ENCODE results near the gene IPMK. TPM values are rescaled to one million over a fixed set of nuclear protein-coding genes. Genes with fewer than 3 reads are reported as not detected.
"Not testable (repeated sequence)": the region's sequence is repeated elsewhere in the genome, so short reads cannot be mapped to it uniquely, and the experiment has no call there.

Gene IPMK
- polyA plus RNA-seq, 4 donors = 4.9 to 19.0 (median 10.1) TPM

GRCh38 chr10:58229856-58230255, 37.8 kb downstream of the IPMK start:
- H3K27ac ChIP-seq (ENCODE audit: low read depth in 1 of 3, low read length in 2 of 3); H3K27me3 ChIP-seq (ENCODE audit: control insufficient read depth in 3 of 3, insufficient read depth in 3 of 3, low read length in 3 of 3); H3K4me1 ChIP-seq (ENCODE audit: control insufficient read depth in 3 of 3, insufficient read depth in 2 of 3, low read depth in 1 of 3, low read length in 2 of 3); FAIRE-seq; H3K4me3 ChIP-seq (ENCODE audit: low read depth in 1 of 3, low read length in 3 of 3); H3K9me3 ChIP-seq (ENCODE audit: control insufficient read depth in 2 of 2, insufficient read depth in 1 of 2, low read depth in 1 of 2, low read length in 1 of 2); DNase-seq: not testable (repeated sequence)
- 78 to 93% (median 91%) methylated on average over 7 of the region's 7 CpGs for WGBS, 3 donors
- H3K36me3 ChIP-seq (ENCODE audit: control insufficient read depth in 3 of 3, insufficient read depth in 2 of 3, low read depth in 1 of 3, low read length in 3 of 3) = peaks cover 0 to 12% (median 0%) of the 10 kb centered on the region in 3 donors

GRCh38 chr10:58225654-58226053, 42.0 kb downstream of the IPMK start:
- WGBS, 3 donors = 19 to 65% (median 35%) methylated on average over 2 of the region's 2 CpGs
- Histone ChIP-seq H3K36me3 (ENCODE audit: control insufficient read depth in 3 of 3, insufficient read depth in 2 of 3, low read depth in 1 of 3, low read length in 3 of 3) (peaks cover 0 to 14% (median 0%) of the 10 kb centered on the region in 3 donors), H3K27ac (ENCODE audit: low read depth in 1 of 3, low read length in 2 of 3) (peak overlapping the region in 2 of 3 donors; percentile 36 to 44), H3K4me1 (ENCODE audit: control insufficient read depth in 3 of 3, insufficient read depth in 2 of 3, low read depth in 1 of 3, low read length in 2 of 3) (peaks cover 0 to 11% (median 0%) of the 10 kb centered on the region in 3 donors), H3K27me3 (ENCODE audit: control insufficient read depth in 3 of 3, insufficient read depth in 3 of 3, low read length in 3 of 3) (no peaks in the 10 kb centered on the region), H3K9me3 (ENCODE audit: control insufficient read depth in 2 of 2, insufficient read depth in 1 of 2, low read depth in 1 of 2, low read length in 1 of 2) (no peaks in the 10 kb centered on the region), H3K4me3 (ENCODE audit: low read depth in 1 of 3, low read length in 3 of 3) (no peak overlapping the region)
- no peak for FAIRE-seq
- peak; percentile 36 to 57 for DNase-seq

- WGBS, 3 donors = 96 to 99% (median 99%) methylated on average over 2 of the region's 2 CpGs
- Histone ChIP-seq H3K9me3 (ENCODE audit: control insufficient read depth in 2 of 2, insufficient read depth in 1 of 2, low read depth in 1 of 2, low read length in 1 of 2) (no peaks in the 10 kb centered on the region), H3K27me3 (ENCODE audit: control insufficient read depth in 3 of 3, insufficient read depth in 3 of 3, low read length in 3 of 3) (no peaks in the 10 kb centered on the region), H3K4me3 (ENCODE audit: low read depth in 1 of 3, low read length in 3 of 3) (no peak overlapping the region), H3K27ac (ENCODE audit: low read depth in 1 of 3, low read length in 2 of 3) (no peak overlapping the region), H3K36me3 (ENCODE audit: control insufficient read depth in 3 of 3, insufficient read depth in 2 of 3, low read depth in 1 of 3, low read length in 3 of 3) (peaks cover 0 to 4% (median 4%) of the 10 kb centered on the region in 3 donors), H3K4me1 (ENCODE audit: control insufficient read depth in 3 of 3, insufficient read depth in 2 of 3, low read depth in 1 of 3, low read length in 2 of 3) (peaks cover 0 to 4% (median 0%) of the 10 kb centered on the region in 3 donors)
- DNase-seq (no peak), FAIRE-seq (no peak)
Measured at GRCh38 chr10:58220769-58221451, 46.8 kb downstream of the IPMK start.

- peaks cover 0 to 2% (median 0%) of the 10 kb centered on the region in 3 donors for H3K4me1 ChIP-seq (ENCODE audit: control insufficient read depth in 3 of 3, insufficient read depth in 2 of 3, low read depth in 1 of 3, low read length in 2 of 3)
- H3K27me3 ChIP-seq (ENCODE audit: control insufficient read depth in 3 of 3, insufficient read depth in 3 of 3, low read length in 3 of 3) = no peaks in the 10 kb centered on the region
- peaks cover 0 to 8% (median 4%) of the 10 kb centered on the region in 3 donors for H3K36me3 ChIP-seq (ENCODE audit: control insufficient read depth in 3 of 3, insufficient read depth in 2 of 3, low read depth in 1 of 3, low read length in 3 of 3)
- H3K9me3 ChIP-seq (ENCODE audit: control insufficient read depth in 2 of 2, insufficient read depth in 1 of 2, low read depth in 1 of 2, low read length in 1 of 2) = no peaks in the 10 kb centered on the region
- FAIRE-seq (no peak), DNase-seq (no peak)
- H3K27ac ChIP-seq (ENCODE audit: low read depth in 1 of 3, low read length in 2 of 3) = no peak overlapping the region
- no peak overlapping the region for H3K4me3 ChIP-seq (ENCODE audit: low read depth in 1 of 3, low read length in 3 of 3)
Measured at GRCh38 chr10:58219875-58220274, 47.8 kb downstream of the IPMK start.

GRCh38 chr10:58217612-58218011, 50.1 kb downstream of the IPMK start:
- 92 to 100% (median 94%) methylated on average over 3 to 4 of the region's 4 CpGs for WGBS, 3 donors
- peaks cover 0 to 16% (median 4%) of the 10 kb centered on the region in 3 donors for H3K36me3 ChIP-seq (ENCODE audit: control insufficient read depth in 3 of 3, insufficient read depth in 2 of 3, low read depth in 1 of 3, low read length in 3 of 3)
- no peak overlapping the region for H3K4me3 ChIP-seq (ENCODE audit: low read depth in 1 of 3, low read length in 3 of 3)
- FAIRE-seq (no peak), DNase-seq (no peak)
- H3K27me3 ChIP-seq (ENCODE audit: control insufficient read depth in 3 of 3, insufficient read depth in 3 of 3, low read length in 3 of 3) = no peaks in the 10 kb centered on the region
- H3K9me3 ChIP-seq (ENCODE audit: control insufficient read depth in 2 of 2, insufficient read depth in 1 of 2, low read depth in 1 of 2, low read length in 1 of 2) = no peaks in the 10 kb centered on the region
- H3K27ac ChIP-seq (ENCODE audit: low read depth in 1 of 3, low read length in 2 of 3) = no peak overlapping the region
- no peaks in the 10 kb centered on the region for H3K4me1 ChIP-seq (ENCODE audit: control insufficient read depth in 3 of 3, insufficient read depth in 2 of 3, low read depth in 1 of 3, low read length in 2 of 3)

- Histone ChIP-seq H3K27ac (ENCODE audit: low read depth in 1 of 3, low read length in 2 of 3) (no peak overlapping the region), H3K36me3 (ENCODE audit: control insufficient read depth in 3 of 3, insufficient read depth in 2 of 3, low read depth in 1 of 3, low read length in 3 of 3) (peaks cover 0 to 39% (median 4%) of the 10 kb centered on the region in 3 donors), H3K27me3 (ENCODE audit: control insufficient read depth in 3 of 3, insufficient read depth in 3 of 3, low read length in 3 of 3) (no peaks in the 10 kb centered on the region), H3K4me3 (ENCODE audit: low read depth in 1 of 3, low read length in 3 of 3) (no peak overlapping the region), H3K4me1 (ENCODE audit: control insufficient read depth in 3 of 3, insufficient read depth in 2 of 3, low read depth in 1 of 3, low read length in 2 of 3) (no peaks in the 10 kb centered on the region), H3K9me3 (ENCODE audit: control insufficient read depth in 2 of 2, insufficient read depth in 1 of 2, low read depth in 1 of 2, low read length in 1 of 2) (no peaks in the 10 kb centered on the region)
- DNase-seq = no peak
- FAIRE-seq = no peak
- 80 to 90% (median 81%) methylated on average over 3 of the region's 3 CpGs for WGBS, 3 donors
Measured at GRCh38 chr10:58212622-58213021, 55.1 kb downstream of the IPMK start.

- Histone ChIP-seq H3K4me3 (ENCODE audit: low read depth in 1 of 3, low read length in 3 of 3) (no peak overlapping the region), H3K36me3 (ENCODE audit: control insufficient read depth in 3 of 3, insufficient read depth in 2 of 3, low read depth in 1 of 3, low read length in 3 of 3) (peaks cover 0 to 33% (median 4%) of the 10 kb centered on the region in 3 donors), H3K9me3 (ENCODE audit: control insufficient read depth in 2 of 2, insufficient read depth in 1 of 2, low read depth in 1 of 2, low read length in 1 of 2) (no peaks in the 10 kb centered on the region), H3K4me1 (ENCODE audit: control insufficient read depth in 3 of 3, insufficient read depth in 2 of 3, low read depth in 1 of 3, low read length in 2 of 3) (no peaks in the 10 kb centered on the region), H3K27ac (ENCODE audit: low read depth in 1 of 3, low read length in 2 of 3) (no peak overlapping the region), H3K27me3 (ENCODE audit: control insufficient read depth in 3 of 3, insufficient read depth in 3 of 3, low read length in 3 of 3) (no peaks in the 10 kb centered on the region)
- WGBS, 3 donors = 93 to 98% (median 95%) methylated on average over 6 of the region's 6 CpGs
- DNase-seq = no peak
- FAIRE-seq = no peak
Measured at GRCh38 chr10:58210160-58210559, 57.5 kb downstream of the IPMK start.

- Histone ChIP-seq H3K4me3 (ENCODE audit: low read depth in 1 of 3, low read length in 3 of 3) (no peak overlapping the region), H3K4me1 (ENCODE audit: control insufficient read depth in 3 of 3, insufficient read depth in 2 of 3, low read depth in 1 of 3, low read length in 2 of 3) (no peaks in the 10 kb centered on the region), H3K27ac (ENCODE audit: low read depth in 1 of 3, low read length in 2 of 3) (no peak overlapping the region), H3K27me3 (ENCODE audit: control insufficient read depth in 3 of 3, insufficient read depth in 3 of 3, low read length in 3 of 3) (no peaks in the 10 kb centered on the region), H3K36me3 (ENCODE audit: control insufficient read depth in 3 of 3, insufficient read depth in 2 of 3, low read depth in 1 of 3, low read length in 3 of 3) (peaks cover 0 to 33% (median 4%) of the 10 kb centered on the region in 3 donors), H3K9me3 (ENCODE audit: control insufficient read depth in 2 of 2, insufficient read depth in 1 of 2, low read depth in 1 of 2, low read length in 1 of 2) (no peaks in the 10 kb centered on the region)
- WGBS, 3 donors = 96 to 100% (median 97%) methylated on average over 3 of the region's 3 CpGs
- FAIRE-seq (no peak), DNase-seq (no peak)
Measured at GRCh38 chr10:58209669-58210068, 58.0 kb downstream of the IPMK start.

GRCh38 chr10:58206251-58206650, 61.4 kb downstream of the IPMK start:
- 88 to 100% (median 89%) methylated on average over 1 of the region's 1 CpG for WGBS, 3 donors
- no peak overlapping the region for H3K27ac ChIP-seq (ENCODE audit: low read depth in 1 of 3, low read length in 2 of 3)
- H3K27me3 ChIP-seq (ENCODE audit: control insufficient read depth in 3 of 3, insufficient read depth in 3 of 3, low read length in 3 of 3) = no peaks in the 10 kb centered on the region
- H3K9me3 ChIP-seq (ENCODE audit: control insufficient read depth in 2 of 2, insufficient read depth in 1 of 2, low read depth in 1 of 2, low read length in 1 of 2) = no peaks in the 10 kb centered on the region
- no peaks in the 10 kb centered on the region for H3K4me1 ChIP-seq (ENCODE audit: control insufficient read depth in 3 of 3, insufficient read depth in 2 of 3, low read depth in 1 of 3, low read length in 2 of 3)
- DNase-seq (no peak), FAIRE-seq (no peak)
- no peak overlapping the region for H3K4me3 ChIP-seq (ENCODE audit: low read depth in 1 of 3, low read length in 3 of 3)
- peaks cover 0 to 31% (median 8%) of the 10 kb centered on the region in 3 donors for H3K36me3 ChIP-seq (ENCODE audit: control insufficient read depth in 3 of 3, insufficient read depth in 2 of 3, low read depth in 1 of 3, low read length in 3 of 3)

Measured in small intestine (tissue), 7 donors.